Smooth muscle cell (in vitro differentiated cells): Measurements from ENCODE around the gene GCSAM. TPM values are rescaled to one million over a fixed set of nuclear protein-coding genes. Genes with fewer than 3 reads are reported as not detected.

Source experiments
- DNase-seq: peaks from one replicate; lab custom pipeline; 2025; ENCODE audit not compliant: unreplicated experiment; lab: John Stamatoyannopoulos, UW
- H2AFZ ChIP-seq: fragments of 200-600 bp; sonication (generic); 2 replicates; pipeline ENCODE4 v1.6.0; 2016; ENCODE audit warnings: antibody characterized with exemption, low read depth, mild to moderate bottlenecking
- H3F3A ChIP-seq: fragments of 200-600 bp; sonication (generic); 2 replicates; pipeline ENCODE4 v1.6.0; 2017; ENCODE audit warnings: antibody characterized with exemption, low read depth
- H3K27ac ChIP-seq: fragments of 200-600 bp; sonication (generic); 2 replicates; pipeline ENCODE4 v1.5.1; 2016; ENCODE audit warnings: low read depth, mild to moderate bottlenecking
- H3K27me3 ChIP-seq: fragments of 200-600 bp; sonication (generic); 2 replicates; pipeline ENCODE4 v1.6.1; 2016; ENCODE audit warnings: low read depth, mild to moderate bottlenecking
- H3K36me3 ChIP-seq: fragments of 200-600 bp; sonication (generic); 2 replicates; pipeline ENCODE4 v1.5.1; 2016; ENCODE audit warnings: low read depth
- H3K4me1 ChIP-seq: fragments of 200-600 bp; sonication (generic); 2 replicates; pipeline ENCODE4 v1.5.1; 2016; ENCODE audit warnings: low read depth
- H3K4me2 ChIP-seq: fragments of 200-600 bp; sonication (generic); 2 replicates; pipeline ENCODE4 v1.6.0; 2016; ENCODE audit warnings: mild to moderate bottlenecking
- H3K4me3 ChIP-seq: fragments of 200-600 bp; sonication (generic); 2 replicates; pipeline ENCODE4 v1.5.1; 2016; ENCODE audit warnings: mild to moderate bottlenecking
- H3K79me2 ChIP-seq: fragments of 200-600 bp; sonication (generic); 2 replicates; pipeline ENCODE4 v1.6.0; 2016; ENCODE audit warnings: low read depth, mild to moderate bottlenecking
- H3K9ac ChIP-seq: fragments of 200-600 bp; sonication (generic); 2 replicates; pipeline ENCODE4 v1.6.0; 2016; ENCODE audit warnings: low read depth
- H3K9me3 ChIP-seq: fragments of 200-600 bp; sonication (generic); replicated peaks from 2 replicates; pipeline ENCODE4 v1.5.1; 2016; ENCODE audit warnings: low read depth
- H4K20me1 ChIP-seq: fragments of 200-600 bp; sonication (generic); 2 replicates; pipeline ENCODE4 v1.6.0; 2016; ENCODE audit warnings: low read depth
- WGBS: methylation state at CpG from one replicate; pipeline ENCODE4 v1.1.7; 2016; ENCODE audit warnings: low lambda C conversion rate; 5-methylcytosine and 5-hydroxymethylcytosine counted together
- polyA plus RNA-seq: library from polyadenylated mRNA; unstranded; fragments of >200 nt; fragmentation: Nextera tagmentation; extraction: Ambion mirVana; gene quantifications from 2 replicates; pipeline ENCODE4 v1.2.1, GENCODE V29; 2016
- total RNA-seq: library from RNA; depleted of rRNA; stranded (reverse); fragments of >200 nt; gene quantifications from 2 replicates; pipeline ENCODE4 v1.2.3, GENCODE V29; 2014
- TF ChIP-seq, protein P1 (sequence below): fragments of 200-600 bp; sonication (generic); IDR thresholded peaks from 2 replicates; pipeline ENCODE4 v1.5.1; 2017; ENCODE audit warnings: borderline replicate concordance, mild to moderate bottlenecking, antibody characterized with exemption; ENCODE audit not compliant: insufficient read depth, poor library complexity, severe bottlenecking

The GCSAM gene
- total and polyA plus RNA-seq, 2 experiments from 2014 or later = 0.67 TPM; not detected in 1

DNA sequence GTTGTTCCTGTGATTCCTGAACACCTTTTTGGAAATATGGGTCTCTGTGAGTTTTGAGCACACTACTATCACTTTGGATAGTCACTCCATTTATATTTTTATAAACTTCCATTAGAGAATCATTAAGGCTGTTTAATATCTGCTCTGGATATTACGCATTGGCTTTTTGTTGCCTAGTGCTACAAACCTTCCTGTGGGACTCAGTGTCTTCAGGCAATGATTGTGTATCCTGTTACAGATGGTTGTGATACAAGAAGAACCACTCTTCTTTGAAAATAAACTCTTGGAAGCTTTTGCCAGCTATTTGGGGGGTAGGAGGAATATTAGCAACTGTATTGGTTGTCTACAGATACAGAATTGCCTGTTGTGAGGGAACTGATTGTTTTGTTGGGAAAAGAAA, 15.6 kb downstream of the GCSAM start:
- no peak overlapping the region for H3K4me2 ChIP-seq
- no peak for DNase-seq
- peaks cover 16% of the 10 kb centered on the region for H3K4me1 ChIP-seq
- WGBS = 96% methylated on average over 1 of the region's 1 CpG
- H3K4me3 ChIP-seq = no peak overlapping the region
- H3K36me3 ChIP-seq = no peaks in the 10 kb centered on the region
- H2AFZ ChIP-seq = no peak overlapping the region
- TF ChIP-seq, protein P1, sequence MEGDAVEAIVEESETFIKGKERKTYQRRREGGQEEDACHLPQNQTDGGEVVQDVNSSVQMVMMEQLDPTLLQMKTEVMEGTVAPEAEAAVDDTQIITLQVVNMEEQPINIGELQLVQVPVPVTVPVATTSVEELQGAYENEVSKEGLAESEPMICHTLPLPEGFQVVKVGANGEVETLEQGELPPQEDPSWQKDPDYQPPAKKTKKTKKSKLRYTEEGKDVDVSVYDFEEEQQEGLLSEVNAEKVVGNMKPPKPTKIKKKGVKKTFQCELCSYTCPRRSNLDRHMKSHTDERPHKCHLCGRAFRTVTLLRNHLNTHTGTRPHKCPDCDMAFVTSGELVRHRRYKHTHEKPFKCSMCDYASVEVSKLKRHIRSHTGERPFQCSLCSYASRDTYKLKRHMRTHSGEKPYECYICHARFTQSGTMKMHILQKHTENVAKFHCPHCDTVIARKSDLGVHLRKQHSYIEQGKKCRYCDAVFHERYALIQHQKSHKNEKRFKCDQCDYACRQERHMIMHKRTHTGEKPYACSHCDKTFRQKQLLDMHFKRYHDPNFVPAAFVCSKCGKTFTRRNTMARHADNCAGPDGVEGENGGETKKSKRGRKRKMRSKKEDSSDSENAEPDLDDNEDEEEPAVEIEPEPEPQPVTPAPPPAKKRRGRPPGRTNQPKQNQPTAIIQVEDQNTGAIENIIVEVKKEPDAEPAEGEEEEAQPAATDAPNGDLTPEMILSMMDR = no peak
- no peak overlapping the region for H3K27ac ChIP-seq
- H3K9me3 ChIP-seq = no peaks in the 10 kb centered on the region
- H3K27me3 ChIP-seq = no peaks in the 10 kb centered on the region
- H4K20me1 ChIP-seq = no peaks in the 10 kb centered on the region
- no peaks in the 10 kb centered on the region for H3K79me2 ChIP-seq
- no peak overlapping the region for H3K9ac ChIP-seq
- no peaks in the 10 kb centered on the region for H3F3A ChIP-seq

DNA sequence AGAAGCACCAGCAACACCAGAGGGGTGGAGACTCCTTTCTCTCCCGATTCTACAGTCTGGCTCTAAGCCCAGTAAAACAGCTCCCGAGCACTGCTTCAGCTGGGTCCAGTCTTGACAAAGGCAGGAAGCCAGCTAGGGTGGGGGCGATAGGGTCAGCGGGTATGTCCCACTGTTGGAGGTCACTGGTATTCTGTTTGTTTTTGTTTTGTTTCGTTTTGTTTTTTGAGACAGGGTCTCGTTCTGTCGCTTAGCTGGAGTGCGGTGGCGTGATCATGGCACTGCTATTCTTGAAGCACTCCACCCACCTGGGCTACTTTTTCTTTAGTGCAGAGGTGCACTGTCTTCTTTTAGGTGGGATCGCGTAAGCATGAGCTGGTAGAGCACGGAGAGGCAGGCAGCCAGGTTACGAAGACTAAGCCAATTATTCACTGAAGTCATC, 16.3 kb downstream of the GCSAM start:
- H4K20me1 ChIP-seq = no peaks in the 10 kb centered on the region
- H3K9me3 ChIP-seq = no peaks in the 10 kb centered on the region
- no peak overlapping the region for H2AFZ ChIP-seq
- no peak overlapping the region for H3K4me3 ChIP-seq
- H3K79me2 ChIP-seq = no peaks in the 10 kb centered on the region
- no peaks in the 10 kb centered on the region for H3K36me3 ChIP-seq
- no peak overlapping the region for H3K4me2 ChIP-seq
- peaks cover 16% of the 10 kb centered on the region for H3K4me1 ChIP-seq
- no peak for DNase-seq
- 91% methylated on average over 13 of the region's 13 CpGs for WGBS
- TF ChIP-seq, protein P1 = no peak
- no peak overlapping the region for H3K27ac ChIP-seq
- H3K9ac ChIP-seq = no peak overlapping the region
- no peaks in the 10 kb centered on the region for H3F3A ChIP-seq
- H3K27me3 ChIP-seq = no peaks in the 10 kb centered on the region

DNA sequence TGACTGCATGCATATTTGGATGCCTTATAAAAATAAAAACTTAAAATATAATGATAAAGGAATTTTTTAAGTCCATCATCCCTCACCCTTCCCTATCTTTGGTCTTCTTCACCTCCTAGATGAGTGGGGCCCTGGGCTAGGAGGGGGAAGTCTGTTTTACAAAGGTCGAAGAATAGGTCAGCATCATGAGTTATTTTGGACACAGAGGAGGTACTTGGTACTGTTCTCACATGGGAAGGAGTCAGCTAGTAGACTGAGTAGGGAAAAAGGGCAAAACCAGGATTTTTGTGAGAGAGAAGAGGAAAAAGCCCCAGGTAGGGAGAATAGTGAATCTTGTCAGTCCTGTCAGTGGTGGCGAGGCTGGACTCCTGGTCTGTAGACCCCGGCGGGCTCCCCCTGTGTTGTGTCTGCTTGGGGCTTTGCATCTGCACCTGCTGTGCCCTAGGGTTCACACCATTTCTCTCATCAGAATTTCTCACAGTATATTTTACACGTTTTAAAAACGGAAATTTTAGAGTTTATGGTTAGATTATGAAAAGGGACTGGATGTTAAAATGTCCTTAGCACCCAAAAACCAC, 17.2 kb downstream of the GCSAM start:
- Histone ChIP-seq H3K79me2 (no peaks in the 10 kb centered on the region), H3K36me3 (no peaks in the 10 kb centered on the region), H3F3A (no peaks in the 10 kb centered on the region), H4K20me1 (no peaks in the 10 kb centered on the region), H3K9ac (no peak overlapping the region), H3K4me1 (peaks cover 16% of the 10 kb centered on the region), H2AFZ (no peak overlapping the region), H3K4me3 (no peak overlapping the region), H3K9me3 (no peaks in the 10 kb centered on the region), H3K27ac (no peak overlapping the region), H3K27me3 (no peaks in the 10 kb centered on the region), H3K4me2 (no peak overlapping the region)
- DNase-seq = no peak
- TF ChIP-seq, protein P1 = no peak
- WGBS = 91% methylated on average over 6 of the region's 6 CpGs

DNA sequence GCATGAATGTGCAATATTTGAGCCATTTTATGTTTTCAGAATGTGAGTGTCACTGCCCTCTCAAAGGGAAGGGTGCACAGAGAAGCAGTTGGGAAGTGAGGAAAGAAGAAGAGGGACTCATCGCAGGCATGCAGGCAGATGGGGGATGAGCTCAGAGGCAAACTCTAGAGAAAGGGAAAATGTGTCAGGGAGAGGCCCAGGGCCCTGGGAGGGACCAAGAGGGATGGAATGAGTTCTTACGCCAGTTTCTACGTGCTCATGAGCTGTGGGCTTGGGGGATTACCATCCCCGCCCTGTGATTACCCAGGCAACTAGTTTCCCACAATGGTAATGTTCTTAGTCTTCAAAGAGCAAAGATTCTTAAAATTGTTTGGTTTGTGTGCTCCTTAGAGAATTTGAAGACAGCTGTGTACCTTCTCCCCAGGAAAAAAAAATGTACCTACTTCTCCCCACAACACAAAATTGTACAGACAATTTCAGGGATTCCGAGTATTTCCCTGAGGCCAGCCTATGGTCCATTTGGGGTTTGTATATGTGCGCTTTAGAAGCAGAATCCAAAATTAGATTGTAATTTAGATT, 17.8 kb downstream of the GCSAM start:
- H3K9me3 ChIP-seq = no peaks in the 10 kb centered on the region
- no peak overlapping the region for H3K27ac ChIP-seq
- no peak overlapping the region for H3K4me2 ChIP-seq
- H3K4me1 ChIP-seq = peaks cover 16% of the 10 kb centered on the region
- H3K79me2 ChIP-seq = no peaks in the 10 kb centered on the region
- TF ChIP-seq, protein P1 = no peak
- H4K20me1 ChIP-seq = no peaks in the 10 kb centered on the region
- no peak overlapping the region for H3K9ac ChIP-seq
- H3F3A ChIP-seq = no peaks in the 10 kb centered on the region
- 76% methylated on average over 6 of the region's 6 CpGs for WGBS
- H3K27me3 ChIP-seq = no peaks in the 10 kb centered on the region
- no peak overlapping the region for H3K4me3 ChIP-seq
- no peak overlapping the region for H2AFZ ChIP-seq
- DNase-seq = no peak
- H3K36me3 ChIP-seq = no peaks in the 10 kb centered on the region
